Lung (tissue), 12 donors: Measurements from ENCODE around the gene TRIM3. TPM values are rescaled to one million over a fixed set of nuclear protein-coding genes. Genes with fewer than 3 reads are reported as not detected.

Experiments used
- ATAC-seq: fragments of 200-7000 bp; cut with Tn5 transposase; one replicate; pipeline ENCODE4 v1.9.1; 2020; ENCODE audit warnings: moderate number of reproducible peaks; ENCODE audit not compliant: insufficient read depth, low FRiP score
- DNase-seq, 3 donors: peaks; one replicate each; pipeline ENCODE4 v3.0.0-alpha.2; 2013 to 2017
- H3K27ac ChIP-seq, 2 donors: one replicate each; pipeline ENCODE4 v1.5.1; 2013; ENCODE audit warnings: mild to moderate bottlenecking in 2 of 2, moderate library complexity in 2 of 2, control low read depth in 1 of 2, inconsistent platforms in 1 of 2, low read depth in 1 of 2, low read length in 1 of 2
- H3K27me3 ChIP-seq, 3 donors: one replicate each; pipeline ENCODE4 v1.5.1; 2013; ENCODE audit warnings: low read length in 2 of 3; ENCODE audit not compliant: control insufficient read depth in 3 of 3, insufficient read depth in 3 of 3
- H3K36me3 ChIP-seq, 4 donors: one replicate each; pipeline ENCODE4 v1.5.1; 2013; ENCODE audit warnings: low read length in 4 of 4, mild to moderate bottlenecking in 1 of 4, moderate library complexity in 1 of 4; ENCODE audit not compliant: control insufficient read depth in 4 of 4, insufficient read depth in 4 of 4
- H3K4me1 ChIP-seq, 5 donors: one replicate each; pipeline ENCODE4 v1.5.1; 2013; ENCODE audit warnings: low read length in 5 of 5, mild to moderate bottlenecking in 2 of 5, moderate library complexity in 1 of 5; ENCODE audit not compliant: control insufficient read depth in 5 of 5, insufficient read depth in 5 of 5
- H3K4me3 ChIP-seq: one replicate; pipeline ENCODE4 v1.5.1; 2013; ENCODE audit warnings: mild to moderate bottlenecking, control low read depth, moderate library complexity
- H3K9ac ChIP-seq, 2 donors: one replicate each; pipeline ENCODE4 v1.5.1; 2013; ENCODE audit warnings: low read length in 2 of 2, control low read depth in 1 of 2; ENCODE audit not compliant: insufficient read depth in 1 of 2
- H3K9me3 ChIP-seq, 4 donors: one replicate each; pipeline ENCODE4 v1.5.1; 2013; ENCODE audit warnings: low read length in 3 of 4, mild to moderate bottlenecking in 1 of 4, moderate library complexity in 1 of 4; ENCODE audit not compliant: control insufficient read depth in 4 of 4, insufficient read depth in 3 of 4
- WGBS, 2 donors: extraction: QIAGEN DNeasy Blood & Tissue Kit; methylation state at CpG; one replicate each; pipeline ENCODE4 v1.1.7; 2013; 5-methylcytosine and 5-hydroxymethylcytosine counted together
- polyA plus RNA-seq, 2 donors: library from polyadenylated mRNA; stranded (reverse); fragments of 200-250 nt; gene quantifications; one replicate each; pipeline ENCODE4 v1.2.1, GENCODE V29; 2013
- total RNA-seq, 2 donors: library from RNA; depleted of rRNA in 1 of 2; stranded (reverse); fragments of >200 nt in 1 of 2; gene quantifications; one replicate each; pipeline ENCODE4 v1.2.1, GENCODE V29; 2014 to 2021
- TF ChIP-seq, protein P1 (sequence below): IDR thresholded peaks from 2 replicates; pipeline ENCODE4 v1.5.1; 2012; ENCODE audit warnings: mild to moderate bottlenecking; ENCODE audit errors: control extremely low read depth, extremely low read depth
- donor health status: control.
- donor health status: control.
- donor health status: Bipolar disorder and iron deficiency.
- donor health status: healthy.
- donor health status: DM: yes; HTN: yes; CAD: no.

Gene TRIM3
- total and polyA plus RNA-seq, 4 donors, result 15.7 to 29.0 (median 22.4) TPM

DNA sequence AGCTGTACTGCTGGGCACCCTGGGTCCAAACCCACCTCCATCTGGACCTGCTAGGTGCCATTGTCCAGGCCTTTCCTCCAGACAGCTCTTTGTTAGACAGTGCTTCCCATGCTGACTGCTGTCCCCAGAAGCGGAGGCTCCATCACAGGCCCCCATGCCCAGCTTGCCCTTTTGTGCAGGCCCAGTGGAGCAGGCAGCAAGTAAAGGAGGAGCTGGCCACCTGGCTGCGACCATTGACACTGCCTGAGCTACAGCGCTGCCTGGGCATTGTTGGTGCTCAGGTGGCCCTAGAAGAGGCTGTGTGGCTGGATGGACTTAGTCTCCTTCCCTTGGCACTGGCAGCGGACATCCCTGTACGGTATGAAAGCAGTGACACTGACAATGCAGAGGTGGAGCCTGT, 24.8 kb upstream of the TRIM3 start:
- peaks cover 0 to 9% (median 0%) of the 10 kb centered on the region in 5 donors for H3K4me1 ChIP-seq
- peaks cover 2 to 17% (median 6%) of the 10 kb centered on the region in 4 donors for H3K36me3 ChIP-seq
- H3K27me3 ChIP-seq, result no peaks in the 10 kb centered on the region
- ATAC-seq, result no peak
- no peak for DNase-seq
- no peaks in the 10 kb centered on the region for H3K9me3 ChIP-seq
- no peak overlapping the region for H3K4me3 ChIP-seq
- WGBS, 2 donors, result 96 to 99% methylated on average over 5 of the region's 5 CpGs
- TF ChIP-seq, protein P1, sequence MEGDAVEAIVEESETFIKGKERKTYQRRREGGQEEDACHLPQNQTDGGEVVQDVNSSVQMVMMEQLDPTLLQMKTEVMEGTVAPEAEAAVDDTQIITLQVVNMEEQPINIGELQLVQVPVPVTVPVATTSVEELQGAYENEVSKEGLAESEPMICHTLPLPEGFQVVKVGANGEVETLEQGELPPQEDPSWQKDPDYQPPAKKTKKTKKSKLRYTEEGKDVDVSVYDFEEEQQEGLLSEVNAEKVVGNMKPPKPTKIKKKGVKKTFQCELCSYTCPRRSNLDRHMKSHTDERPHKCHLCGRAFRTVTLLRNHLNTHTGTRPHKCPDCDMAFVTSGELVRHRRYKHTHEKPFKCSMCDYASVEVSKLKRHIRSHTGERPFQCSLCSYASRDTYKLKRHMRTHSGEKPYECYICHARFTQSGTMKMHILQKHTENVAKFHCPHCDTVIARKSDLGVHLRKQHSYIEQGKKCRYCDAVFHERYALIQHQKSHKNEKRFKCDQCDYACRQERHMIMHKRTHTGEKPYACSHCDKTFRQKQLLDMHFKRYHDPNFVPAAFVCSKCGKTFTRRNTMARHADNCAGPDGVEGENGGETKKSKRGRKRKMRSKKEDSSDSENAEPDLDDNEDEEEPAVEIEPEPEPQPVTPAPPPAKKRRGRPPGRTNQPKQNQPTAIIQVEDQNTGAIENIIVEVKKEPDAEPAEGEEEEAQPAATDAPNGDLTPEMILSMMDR, result no peak
- no peak overlapping the region for H3K27ac ChIP-seq
- no peak overlapping the region for H3K9ac ChIP-seq

DNA sequence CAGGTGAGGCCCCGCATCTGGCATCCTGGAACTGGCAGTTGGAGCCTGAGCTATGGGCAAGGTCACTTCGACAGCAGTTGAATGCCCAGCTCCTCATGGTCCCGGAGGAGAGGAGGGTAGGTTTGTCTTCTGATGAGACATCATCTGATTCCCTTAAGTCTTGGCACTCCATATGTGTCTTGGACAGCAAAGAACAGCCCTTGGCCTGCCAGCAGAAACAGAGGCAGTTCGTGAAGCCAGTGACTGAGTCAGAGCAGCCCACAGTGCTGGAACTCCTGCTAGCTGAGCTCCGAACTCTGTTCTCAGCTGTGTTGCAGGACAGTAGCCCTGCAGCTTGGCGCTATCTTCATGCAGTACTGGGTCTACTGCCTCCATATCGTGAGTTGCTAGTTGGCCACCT, 24.4 kb upstream of the TRIM3 start:
- peak overlapping the region in 1 of 2 donors; percentile 8 for H3K27ac ChIP-seq
- H3K27me3 ChIP-seq, result no peaks in the 10 kb centered on the region
- TF ChIP-seq, protein P1, result no peak
- H3K4me1 ChIP-seq, result peaks cover 0 to 9% (median 0%) of the 10 kb centered on the region in 5 donors
- H3K4me3 ChIP-seq, result no peak overlapping the region
- no peak overlapping the region for H3K9ac ChIP-seq
- WGBS, 2 donors, result 75 to 91% methylated on average over 7 of the region's 7 CpGs
- ATAC-seq (peak; percentile 60), DNase-seq (peak in 2 of 3 donors; percentile 14 to 40)
- no peaks in the 10 kb centered on the region for H3K9me3 ChIP-seq
- H3K36me3 ChIP-seq, result peaks cover 2 to 17% (median 4%) of the 10 kb centered on the region in 4 donors

DNA sequence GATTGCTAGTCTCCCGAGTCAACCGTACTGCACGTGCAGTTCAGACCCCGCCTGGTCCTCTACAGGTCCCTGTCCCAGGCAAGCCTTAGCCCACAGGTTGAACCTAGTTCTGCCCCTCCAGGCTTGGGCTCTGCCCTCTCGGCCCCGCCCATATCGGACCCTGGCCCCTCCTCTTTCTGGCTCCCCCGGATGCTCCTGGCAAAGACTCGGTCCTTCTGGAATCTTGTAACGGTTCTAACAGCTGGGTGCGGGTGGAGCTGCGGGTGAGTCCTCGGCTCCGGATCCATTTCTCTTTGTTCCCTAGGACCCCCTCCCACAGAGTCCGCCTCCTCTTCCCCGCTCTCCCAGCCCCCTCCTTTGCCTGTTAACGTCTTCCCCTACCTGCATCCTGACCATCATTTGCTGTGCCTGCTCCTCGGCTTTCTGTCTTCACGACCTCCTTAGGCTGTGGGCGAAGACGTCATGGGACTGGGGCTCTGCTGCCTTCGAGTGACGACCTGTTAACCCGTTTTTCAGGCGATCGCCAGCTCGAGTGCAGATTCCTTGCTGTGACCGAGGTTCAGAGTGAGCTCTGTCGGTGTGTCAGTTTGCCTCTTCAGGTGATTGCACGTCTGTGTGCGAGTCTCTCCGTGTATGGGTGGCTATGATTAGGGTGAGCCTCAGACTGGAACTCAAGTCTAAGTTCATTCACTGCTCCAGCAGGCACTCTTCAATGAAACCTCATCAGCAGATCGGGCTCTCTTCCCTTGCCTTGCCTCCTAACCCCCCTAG, 23.5 kb upstream of the TRIM3 start, which contains the start of gene DNHD1:
TSS of gene DNHD1 (plus strand) at position 212 of the 771 bp plus-strand sequence. CDS start 936 bp downstream, outside the sequence.
- TF ChIP-seq, protein P1, result no peak

More for the DNA sequence above, 23.5 kb upstream of the TRIM3 start, which contains the start of gene DNHD1:
- Histone ChIP-seq H3K27ac (peak within 1 kb of the TSS in 1 of 2 donors; percentile 8), H3K36me3 (peaks cover 0 to 11% (median 1%) of the 10 kb centered on the region in 4 donors), H3K9ac (peak within 1 kb of the TSS; percentile 19 to 81), H3K4me1 (peaks cover 0 to 9% (median 0%) of the 10 kb centered on the region in 5 donors), H3K9me3 (no peaks in the 10 kb centered on the region), H3K27me3 (no peaks in the 10 kb centered on the region), H3K4me3 (no peak within 1 kb of the TSS)
- DNase-seq (peak; percentile 66 to 72 (median 71)), ATAC-seq (no peak)
- WGBS, 2 donors, result 67 to 83% methylated on average over 33 of the region's 33 CpGs
